Spleen (tissue), 7 donors: Measurements from ENCODE around the gene DENND4B.

Experiments
- CTCF ChIP-seq, 11 experiments: fragments of 200-600 bp in 7 of 11; fragments of 450-650 bp in 4 of 11; sonication (generic) in 4 of 11; IDR thresholded peaks in 8 of 11; conservative IDR thresholded peaks in 3 of 11; 1 replicate in 7 of 11; 2 replicates in 4 of 11; pipeline versions ENCODE4 v1.4.0 to v1.8.0; 2016 to 2021; ENCODE audit warnings: antibody characterized with exemption in 11 of 11, inconsistent platforms in 4 of 11, mild to moderate bottlenecking in 1 of 11
- POLR2A ChIP-seq, 3 donors: fragments of 450-650 bp; IDR thresholded peaks; one replicate each; pipeline ENCODE4 v1.5.1; 2017; ENCODE audit warnings: antibody characterized with exemption in 3 of 3, mild to moderate bottlenecking in 1 of 3
- POLR2AphosphoS5 ChIP-seq, 3 donors: sonication (generic); formaldehyde crosslinking; IDR thresholded peaks; one replicate each; pipeline ENCODE4 v1.5.1; 2017; ENCODE audit warnings: antibody characterized with exemption in 3 of 3
- donor health status: DM: no; HTN: no; CAD: no; lungs with moderate emphysema.
- donor health status: DM: no; HTN: no; CAD: no.
- donor health status: DM: no; HTN: no; CAD: no.

GRCh38 chr1:153951183-153951582 lies 4.7 kb upstream of the DENND4B start:
- TF ChIP-seq CTCF (IDR thresholded peaks at IDR 0.05 in 8 of 11, conservative IDR thresholded peaks at IDR 0.05 in 3 of 11) = no peak
- no peak for TF ChIP-seq POLR2A (IDR thresholded peaks at IDR 0.05)
- TF ChIP-seq POLR2AphosphoS5 (IDR thresholded peaks at IDR 0.05) = peak in 1 of 3 donors; percentile 12
